IPS-18c (cell line): ENCODE measurements around the gene MPRIP.

Source experiments
- H3K4me3 ChIP-seq: 2 replicates; pipeline ENCODE4 v1.7.0; 2013; ENCODE audit warnings: low read depth, mild to moderate bottlenecking, low read length, moderate library complexity; ENCODE audit not compliant: insufficient read depth
- H3K9me3 ChIP-seq: one replicate; pipeline ENCODE4 v1.6.1; 2013; ENCODE audit warnings: mild to moderate bottlenecking, low read length, moderate library complexity; ENCODE audit not compliant: control insufficient read depth, insufficient read depth

Gene MPRIP

DNA sequence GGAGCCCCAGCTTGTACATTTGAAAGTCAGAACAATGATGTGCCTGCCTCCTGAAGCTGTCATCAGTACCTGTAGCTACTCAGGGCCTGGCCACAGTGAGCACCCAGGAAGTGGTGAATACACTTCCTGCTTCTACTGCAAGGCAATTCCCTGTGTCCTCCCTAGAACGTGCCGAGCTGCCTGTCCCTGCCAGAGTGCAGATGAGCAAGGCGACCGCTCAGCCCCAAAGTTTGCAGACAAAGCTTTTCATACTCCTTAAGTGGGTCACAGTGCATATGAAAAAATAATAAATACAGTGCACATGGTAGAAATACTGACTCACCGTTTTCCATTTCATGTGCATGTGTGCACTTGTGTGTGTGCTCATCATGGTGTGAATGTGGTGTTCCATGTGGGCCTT is 77.3 kb downstream of the MPRIP start:
- Histone ChIP-seq H3K4me3 (no peak overlapping the region), H3K9me3 (no peaks in the 10 kb centered on the region)

DNA sequence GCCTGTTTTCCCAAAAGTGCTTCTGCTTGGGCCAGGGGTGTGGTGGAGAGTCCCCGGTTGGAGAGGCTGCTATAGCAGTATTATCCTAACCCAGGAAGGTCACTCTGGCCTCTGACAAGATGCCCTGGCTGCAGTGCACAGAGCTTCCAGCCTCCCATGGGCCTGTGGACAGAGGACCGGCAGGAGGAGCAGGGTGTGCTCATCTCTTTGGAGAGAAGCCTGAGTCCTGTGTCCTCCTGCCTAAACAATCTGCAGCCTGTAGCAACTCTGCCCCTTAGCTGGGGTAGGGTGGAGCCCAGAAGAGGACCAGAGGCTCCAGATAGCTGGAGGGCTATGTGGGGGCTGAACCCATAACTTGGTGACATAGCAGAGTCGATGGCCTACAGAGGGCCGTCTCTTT is 78.0 kb downstream of the MPRIP start:
- no peak overlapping the region for H3K4me3 ChIP-seq
- H3K9me3 ChIP-seq = no peaks in the 10 kb centered on the region

DNA sequence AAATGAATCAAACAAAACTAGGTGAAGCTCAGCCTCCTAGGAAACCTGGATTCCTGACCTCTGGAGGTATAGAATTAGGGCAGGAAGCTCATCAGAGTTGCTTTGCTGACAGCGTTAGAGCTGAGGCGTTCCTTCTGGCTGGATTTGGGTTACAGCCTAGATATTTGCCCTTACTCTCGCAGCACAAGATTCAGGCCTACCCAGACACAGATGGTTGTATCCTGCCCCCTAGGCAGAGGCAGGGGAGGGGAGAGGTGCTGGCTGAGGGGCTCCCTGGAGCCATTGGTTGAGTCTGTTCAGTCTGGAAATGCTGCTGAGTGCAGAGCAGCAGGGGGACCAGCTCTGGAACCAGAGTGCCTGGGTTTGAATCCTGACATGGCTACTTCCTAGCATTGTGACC is 78.4 kb downstream of the MPRIP start:
- Histone ChIP-seq H3K9me3 (no peaks in the 10 kb centered on the region), H3K4me3 (no peak overlapping the region)

DNA sequence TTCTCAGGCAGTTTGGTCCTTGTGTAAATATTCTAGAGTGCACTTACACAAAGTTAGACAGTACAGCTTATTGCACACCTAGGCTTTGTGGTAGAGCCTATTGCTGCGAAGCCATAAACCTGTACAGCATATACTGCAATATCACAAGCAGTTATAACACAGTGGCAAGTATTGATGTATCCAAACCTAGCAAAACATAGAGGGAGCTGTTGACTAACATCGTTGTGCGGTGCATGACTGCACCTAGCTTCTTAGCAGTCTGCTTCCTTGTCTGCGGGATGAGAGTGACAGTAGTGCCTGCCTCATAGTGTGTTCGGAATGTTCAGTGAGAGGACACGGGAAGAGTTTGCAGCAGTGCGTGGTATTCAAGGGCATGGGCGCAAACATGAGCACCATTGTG is 78.9 kb downstream of the MPRIP start:
- no peaks in the 10 kb centered on the region for H3K9me3 ChIP-seq
- H3K4me3 ChIP-seq = no peak overlapping the region

DNA sequence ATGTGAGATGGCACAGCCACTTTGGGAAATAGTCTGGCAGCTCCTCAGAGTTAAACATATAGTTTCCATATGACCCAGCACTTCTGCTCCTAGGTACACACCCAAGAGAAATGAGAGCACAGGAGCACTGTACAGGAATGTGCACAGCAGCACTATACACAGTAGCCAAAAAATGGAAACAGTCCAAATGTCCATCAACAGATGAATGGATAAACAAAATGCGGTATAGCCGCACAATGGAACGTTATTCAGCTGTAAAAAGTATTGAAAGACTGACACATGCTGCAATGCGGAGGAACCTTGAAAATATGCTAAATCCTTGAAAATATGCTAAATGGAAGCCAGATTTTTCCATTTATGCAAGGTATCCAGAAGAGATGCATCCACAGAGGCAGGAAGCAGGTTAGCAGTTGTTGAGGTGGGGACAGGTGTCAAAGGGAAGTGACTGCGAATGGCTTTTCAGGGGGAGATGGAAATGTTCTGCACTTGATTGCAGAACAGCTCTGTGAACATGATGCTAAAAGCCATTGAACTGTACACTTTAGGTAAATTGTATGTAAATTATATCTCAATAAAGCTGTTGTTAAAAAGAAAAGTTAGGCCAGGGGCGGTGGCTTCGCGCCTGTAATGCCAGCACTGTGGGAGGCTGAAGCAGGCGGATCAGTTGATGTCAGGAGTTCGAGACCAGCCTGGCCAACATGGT is 80.7 kb downstream of the MPRIP start:
- Histone ChIP-seq H3K9me3 (no peaks in the 10 kb centered on the region), H3K4me3 (no peak overlapping the region)

DNA sequence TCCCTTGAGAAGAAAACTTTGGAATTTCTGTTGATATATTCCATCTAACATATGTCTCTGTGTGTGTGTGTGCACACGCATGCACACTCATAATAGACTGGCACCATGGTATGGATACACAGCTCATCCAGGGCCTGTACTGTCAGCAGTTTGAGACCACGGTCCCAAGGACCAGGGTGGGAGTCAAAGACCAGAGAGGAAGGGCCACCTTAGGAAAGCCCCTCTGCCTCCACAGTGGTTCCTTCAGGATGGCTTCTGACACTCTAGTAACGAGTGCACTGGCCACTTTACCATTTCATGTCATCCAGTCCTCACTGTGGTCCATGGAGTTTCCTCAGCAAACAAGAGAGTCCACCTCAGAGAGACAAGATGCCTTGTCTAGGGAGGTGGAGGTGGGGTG is 82.1 kb downstream of the MPRIP start:
- no peaks in the 10 kb centered on the region for H3K9me3 ChIP-seq
- no peak overlapping the region for H3K4me3 ChIP-seq

DNA sequence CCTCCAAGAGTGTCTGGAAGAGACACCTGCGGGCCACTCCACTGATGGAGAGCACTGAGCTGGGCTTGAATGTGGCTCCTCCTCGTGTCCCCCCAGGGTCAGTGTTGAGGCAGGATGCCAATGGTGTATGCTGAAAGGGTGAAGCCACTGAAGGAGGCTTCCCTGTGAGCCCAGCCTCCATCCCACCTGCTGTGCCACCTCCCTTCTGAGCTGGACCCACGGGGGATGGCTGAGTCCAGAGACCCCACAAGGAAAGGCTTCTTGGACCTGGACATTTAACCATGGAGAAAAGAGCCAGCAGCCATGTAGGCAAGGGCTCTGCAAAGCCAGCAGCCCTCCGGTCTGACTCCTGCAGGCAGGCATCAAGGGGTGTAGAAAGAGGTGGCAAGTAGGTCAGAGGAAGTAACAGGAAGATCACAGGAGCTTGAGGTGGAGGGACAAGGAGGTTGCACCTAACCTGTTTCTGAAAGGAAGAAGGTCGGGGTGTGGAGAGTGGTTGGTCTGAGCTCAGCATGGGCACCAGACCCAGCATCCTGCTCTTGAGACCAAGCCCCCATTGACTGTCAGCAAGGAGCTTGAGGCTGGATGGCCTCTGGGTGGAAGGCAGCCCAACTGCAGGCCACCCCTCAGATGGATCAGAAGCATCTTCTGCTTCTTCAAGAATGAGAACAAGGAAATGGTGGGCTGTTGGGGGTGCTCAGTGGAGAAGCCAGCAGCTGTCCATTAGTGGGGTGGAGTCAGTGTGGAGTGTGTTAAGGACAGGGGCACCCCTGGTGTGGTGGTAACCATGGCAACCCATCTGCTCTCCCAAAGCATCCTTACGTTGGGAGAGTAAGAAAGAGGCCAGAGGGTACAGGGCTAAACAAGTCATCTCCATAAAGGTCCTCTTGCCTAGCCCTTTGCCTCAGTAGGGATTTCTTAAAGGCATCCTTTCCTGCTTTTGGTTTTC is 83.2 kb downstream of the MPRIP start:
- no peak overlapping the region for H3K4me3 ChIP-seq
- H3K9me3 ChIP-seq = no peaks in the 10 kb centered on the region

DNA sequence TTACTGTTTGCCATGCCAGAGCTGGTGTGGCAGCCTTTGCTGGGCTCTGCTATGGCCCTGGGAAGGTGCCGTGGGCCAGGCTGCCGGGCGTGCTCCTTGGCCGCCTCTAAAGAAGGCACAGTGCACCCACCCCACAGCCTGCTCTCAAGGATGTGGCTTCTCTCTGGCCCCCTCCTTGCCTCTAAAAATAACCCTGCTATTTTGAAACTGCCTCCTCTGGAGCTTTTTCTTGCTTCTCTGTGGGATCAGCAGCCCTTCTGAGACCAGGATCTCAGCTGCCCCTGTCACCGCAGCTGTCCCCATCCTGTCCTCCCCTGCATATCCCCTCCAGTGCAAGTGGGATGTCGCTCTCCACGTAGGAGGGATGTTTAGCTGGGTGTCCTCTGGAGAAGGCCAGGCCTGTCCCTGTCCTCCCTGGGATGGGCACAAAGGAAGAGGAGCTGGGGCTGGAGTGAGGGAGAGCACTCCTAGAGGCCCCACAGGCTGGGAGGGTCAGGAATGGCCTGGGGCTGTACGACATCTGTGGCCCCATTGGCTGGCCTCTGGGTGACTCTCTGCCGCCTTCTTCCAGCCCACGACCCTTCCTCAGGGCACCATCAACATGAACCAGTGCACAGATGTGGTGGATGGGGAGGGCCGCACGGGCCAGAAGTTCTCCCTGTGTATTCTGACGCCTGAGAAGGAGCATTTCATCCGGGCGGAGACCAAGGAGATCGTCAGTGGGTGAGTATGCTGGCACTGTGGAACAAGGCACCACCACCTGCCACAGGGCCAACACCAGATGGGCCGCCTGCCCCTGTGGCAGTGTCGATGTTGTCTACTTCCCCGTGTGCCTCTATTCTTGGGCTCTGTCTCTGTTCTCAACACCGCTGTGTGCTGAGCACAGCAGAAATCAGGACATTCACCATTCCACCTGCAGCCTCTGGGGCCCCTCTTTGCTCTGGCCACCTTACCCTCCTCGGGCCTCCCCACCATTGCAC is 84.2 kb downstream of the MPRIP start:
- no peaks in the 10 kb centered on the region for H3K9me3 ChIP-seq
- H3K4me3 ChIP-seq = no peak overlapping the region

DNA sequence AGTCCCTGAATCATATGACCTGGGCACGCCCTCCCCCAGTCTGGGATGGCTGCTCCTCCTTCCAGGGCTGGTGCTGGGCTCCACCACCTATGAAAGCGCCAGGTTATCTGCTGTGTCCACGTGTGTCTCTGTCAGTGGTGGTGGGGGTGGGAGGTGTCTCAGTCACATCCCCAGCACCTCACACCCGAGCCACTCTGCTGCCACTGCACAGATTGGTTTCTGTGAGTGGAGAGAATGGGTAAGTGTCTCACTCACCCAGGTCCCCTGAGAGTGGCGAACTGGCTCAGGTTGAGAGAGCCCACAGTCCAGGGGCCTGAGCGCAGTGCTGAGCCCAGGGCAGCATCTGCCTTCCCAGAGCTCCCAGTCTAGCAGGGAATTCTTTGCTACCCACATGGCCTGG is 84.9 kb downstream of the MPRIP start:
- Histone ChIP-seq H3K4me3 (no peak overlapping the region), H3K9me3 (no peaks in the 10 kb centered on the region)

DNA sequence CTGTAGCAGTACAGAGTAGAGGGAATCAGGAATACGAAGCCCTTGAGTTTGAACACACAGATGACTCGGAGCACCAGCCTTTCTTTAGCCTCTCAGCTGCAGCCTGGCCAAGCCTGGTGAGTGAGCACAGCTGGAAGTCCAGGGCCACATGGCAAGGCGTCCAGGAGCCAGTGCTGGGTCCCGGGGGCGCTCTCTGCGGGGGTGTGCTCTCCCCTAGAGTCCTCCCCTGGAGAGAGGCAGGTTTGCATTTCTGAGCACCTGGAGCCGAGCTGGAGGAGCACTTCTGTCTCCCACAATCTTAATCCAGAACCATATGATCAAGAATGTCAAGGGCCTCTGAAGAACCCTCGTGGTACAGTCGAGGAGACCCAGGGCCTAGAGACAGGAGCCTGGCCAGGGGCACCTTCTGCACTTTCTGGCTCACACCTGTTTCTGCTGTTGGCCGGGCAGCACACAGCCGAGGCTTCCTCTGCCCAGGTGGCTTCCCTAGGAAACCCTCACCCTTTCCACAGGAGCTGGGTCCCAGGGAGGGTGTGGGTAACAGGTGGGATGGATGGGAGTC is 85.6 kb downstream of the MPRIP start:
- Histone ChIP-seq H3K9me3 (no peaks in the 10 kb centered on the region), H3K4me3 (no peak overlapping the region)

DNA sequence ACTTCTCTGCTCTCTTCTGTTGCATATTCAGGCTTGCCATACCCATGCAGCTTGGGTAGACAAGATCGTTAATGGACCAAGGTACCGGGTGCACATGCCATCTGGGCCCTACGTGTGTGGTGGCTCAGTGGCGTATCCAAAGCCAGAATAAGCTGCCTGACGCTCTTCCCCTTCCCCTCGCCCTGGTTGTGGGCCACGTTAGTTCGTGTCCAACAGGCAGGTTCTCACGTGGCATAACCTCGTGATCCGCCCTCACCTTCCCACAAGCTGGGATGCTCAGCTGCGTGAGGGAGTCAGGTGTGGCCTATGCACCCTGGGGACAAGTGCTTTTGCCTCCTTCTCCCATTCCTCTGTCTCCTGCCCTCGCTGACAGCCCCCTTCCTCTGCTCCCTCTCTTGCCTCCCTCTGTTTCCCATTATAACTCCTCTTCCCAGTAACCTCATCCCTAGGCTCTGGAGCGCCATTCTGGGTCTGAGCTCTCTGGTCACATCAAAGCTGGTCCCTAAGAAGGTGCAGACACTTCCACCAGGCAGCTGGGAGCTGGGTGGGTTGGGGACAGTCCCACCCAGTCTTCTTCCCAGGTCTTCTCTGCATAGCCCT is 86.3 kb downstream of the MPRIP start:
- no peak overlapping the region for H3K4me3 ChIP-seq
- no peaks in the 10 kb centered on the region for H3K9me3 ChIP-seq

DNA sequence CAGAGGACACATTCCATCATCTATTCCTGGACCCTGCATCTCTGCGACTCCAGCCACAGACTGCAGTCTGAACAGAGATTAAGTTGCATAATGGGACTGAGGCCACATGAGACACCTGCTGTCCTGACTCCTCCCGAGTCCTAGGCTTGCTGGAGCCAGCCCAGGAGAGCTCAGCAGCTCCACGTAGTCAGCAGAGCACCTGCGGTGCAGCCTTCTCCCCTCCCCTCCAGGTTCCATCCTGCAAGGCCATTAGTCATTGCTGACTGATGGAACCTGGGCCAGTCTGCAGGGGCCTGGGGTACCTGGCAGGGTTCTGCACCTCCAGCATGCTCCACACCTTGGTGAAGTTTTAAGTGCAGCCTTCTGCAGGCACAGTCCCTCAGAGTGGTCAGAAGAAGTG is 87.2 kb downstream of the MPRIP start:
- Histone ChIP-seq H3K9me3 (no peaks in the 10 kb centered on the region), H3K4me3 (no peak overlapping the region)

DNA sequence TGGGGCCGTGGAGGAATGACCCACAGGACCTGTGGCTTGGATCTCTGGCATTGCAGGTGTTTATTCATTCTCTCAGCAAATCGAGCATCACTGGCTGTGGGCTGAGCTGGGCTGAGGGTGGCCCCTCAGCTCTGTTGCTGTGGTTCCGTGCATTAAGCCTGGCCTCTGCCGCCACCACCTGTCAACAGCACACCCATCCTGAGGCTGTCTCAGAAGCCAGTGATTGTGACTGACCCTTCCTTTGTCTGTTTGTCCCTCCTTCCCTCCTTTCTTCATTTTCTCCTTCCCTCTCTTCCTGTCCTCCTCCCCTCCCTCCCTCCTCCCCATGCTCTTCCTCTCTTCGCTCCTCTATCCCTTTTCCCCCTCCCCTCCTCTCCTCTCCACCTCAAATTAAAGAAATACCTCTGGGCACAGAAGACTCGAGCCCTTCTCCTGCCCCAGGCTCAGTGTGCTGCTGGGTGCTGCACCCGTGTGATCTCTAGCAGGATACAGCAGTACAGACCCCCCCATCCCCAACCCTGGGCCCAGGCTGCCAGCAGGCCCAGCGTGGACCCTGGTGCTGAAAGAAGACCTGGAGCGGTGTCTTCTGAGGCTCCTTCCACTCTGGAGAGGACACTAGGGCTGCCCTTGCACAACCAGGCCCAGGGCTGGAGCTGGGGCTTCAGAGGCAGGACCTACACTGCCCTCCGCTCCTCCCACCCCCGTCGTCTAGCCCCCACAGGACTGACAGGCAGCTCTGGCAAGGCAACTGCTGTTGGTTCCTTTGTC is 88.0 kb downstream of the MPRIP start:
- Histone ChIP-seq H3K4me3 (no peak overlapping the region), H3K9me3 (no peaks in the 10 kb centered on the region)

DNA sequence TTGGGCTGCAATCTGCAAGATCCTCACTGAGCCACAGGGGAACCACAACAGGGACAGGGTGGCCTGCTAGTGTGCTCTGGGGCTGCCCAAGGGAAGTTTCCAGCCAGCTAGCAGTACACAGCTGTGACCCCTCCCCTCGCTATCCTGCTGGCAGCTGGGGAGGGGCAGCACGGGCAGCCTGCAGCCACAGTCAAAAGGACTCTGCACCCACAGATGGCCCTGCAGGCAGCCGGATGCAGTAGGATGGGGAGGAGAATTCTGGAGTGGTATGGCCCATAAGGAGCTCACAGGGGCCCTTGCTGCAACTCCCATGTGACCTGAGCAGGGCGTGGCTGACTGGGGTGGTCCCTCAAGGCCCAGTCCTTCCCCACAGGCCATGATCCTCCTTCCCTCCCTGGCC is 89.6 kb downstream of the MPRIP start:
- H3K4me3 ChIP-seq = no peak overlapping the region
- H3K9me3 ChIP-seq = no peaks in the 10 kb centered on the region

DNA sequence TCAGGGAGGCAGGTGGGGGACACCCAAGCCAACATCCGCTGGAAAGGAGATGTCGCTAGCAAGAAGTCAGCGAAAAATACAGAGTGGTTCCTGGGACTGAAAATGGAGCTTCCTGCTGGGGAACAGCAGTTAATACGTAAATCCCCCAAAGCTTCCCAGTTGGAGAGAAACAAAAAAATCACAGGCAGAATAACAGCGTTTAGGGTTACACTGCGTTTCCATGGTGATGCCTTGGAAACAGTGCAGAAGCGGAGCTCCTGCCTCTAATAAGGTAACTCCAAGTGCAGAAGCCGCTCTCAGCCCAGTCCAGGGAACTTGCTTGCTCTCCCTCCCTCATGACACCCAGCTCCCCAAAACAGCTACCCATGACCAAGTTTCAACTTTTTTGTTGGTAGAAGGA is 90.5 kb downstream of the MPRIP start:
- Histone ChIP-seq H3K9me3 (no peaks in the 10 kb centered on the region), H3K4me3 (no peak overlapping the region)
